GM19035 (cell line): ENCODE results near the gene TCERG1L.
"Not testable (repeated sequence)": the region's sequence is repeated elsewhere in the genome, so short reads cannot be mapped to it uniquely, and the experiment has no call there.

Experiments
- ATAC-seq: cut with Tn5 transposase; IDR thresholded peaks from one replicate; pipeline ENCODE4 v1.9.1; 2021; ENCODE audit not compliant: unreplicated experiment

The TCERG1L gene

DNA sequence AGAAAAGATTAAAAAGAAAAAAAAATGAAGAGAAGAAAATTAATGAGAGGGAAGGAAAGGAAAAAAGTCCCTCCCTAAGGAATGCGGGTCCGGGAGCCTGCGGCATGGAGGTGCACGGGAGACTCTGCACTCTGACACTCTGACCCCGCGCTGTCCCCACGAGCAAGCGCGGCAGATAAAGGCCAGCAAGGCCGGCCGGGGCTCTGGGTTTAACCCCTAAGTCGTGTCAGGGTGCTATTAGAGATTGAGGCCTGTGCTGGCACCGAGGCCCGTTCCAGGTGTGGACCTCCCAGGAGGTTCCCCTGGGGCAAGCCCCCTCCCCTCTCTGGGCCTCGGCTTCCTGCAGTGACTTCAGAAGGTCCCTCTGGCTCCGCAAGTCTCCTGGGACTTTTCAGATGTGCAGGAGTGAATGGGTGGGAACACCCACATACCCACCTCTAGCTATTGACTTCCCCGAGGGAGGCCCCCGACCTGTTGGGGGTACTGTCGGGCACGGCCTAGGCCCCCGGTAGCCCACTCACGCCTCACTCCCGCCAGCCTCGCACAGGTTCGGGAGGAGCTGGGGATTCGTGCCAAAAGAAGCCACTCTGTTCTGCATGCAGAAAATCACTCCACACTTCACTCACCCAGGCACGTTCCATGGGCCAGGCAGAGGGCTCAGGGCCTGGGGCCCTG is 164.1 kb downstream of the TCERG1L start:
- no peak for ATAC-seq

DNA sequence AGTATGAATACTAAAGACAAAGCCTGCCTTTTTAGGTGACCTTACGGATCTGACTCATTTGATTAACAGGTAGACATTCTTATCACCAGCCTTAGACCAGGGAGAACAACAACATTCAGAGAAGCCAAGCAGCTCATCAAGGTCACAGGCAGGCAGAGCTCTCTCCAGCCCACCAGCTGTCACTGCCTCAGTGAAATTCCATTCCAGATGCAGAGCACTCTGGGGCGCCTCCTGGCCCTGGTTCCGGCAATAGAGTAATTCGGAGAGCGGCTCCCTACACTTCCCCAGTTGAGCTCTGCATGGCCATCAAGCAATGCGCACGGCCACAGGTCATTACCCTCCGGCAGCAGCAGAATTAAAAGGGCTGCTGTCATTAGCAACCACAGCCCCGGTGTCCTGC is 164.7 kb downstream of the TCERG1L start:
- ATAC-seq: no peak

DNA sequence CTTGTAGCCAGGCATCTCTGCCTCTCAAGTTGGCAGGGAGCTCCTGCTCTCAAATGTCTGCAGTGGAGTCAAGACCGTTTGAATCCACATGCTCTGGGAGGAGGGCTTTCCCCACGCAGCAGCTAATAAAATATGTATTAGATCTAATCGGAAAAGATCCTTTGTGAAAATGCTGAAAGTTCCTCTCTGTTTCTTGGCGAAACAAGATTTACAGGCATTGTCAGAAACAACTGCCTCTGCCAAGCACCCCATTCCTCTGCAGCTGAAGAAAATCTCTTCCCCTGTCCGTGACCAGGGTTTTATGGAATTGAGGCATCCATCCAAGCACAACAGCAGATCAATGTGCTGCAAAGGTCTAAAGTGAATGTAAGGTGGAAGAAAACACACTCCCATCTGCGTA is 165.8 kb downstream of the TCERG1L start:
- ATAC-seq: no peak

DNA sequence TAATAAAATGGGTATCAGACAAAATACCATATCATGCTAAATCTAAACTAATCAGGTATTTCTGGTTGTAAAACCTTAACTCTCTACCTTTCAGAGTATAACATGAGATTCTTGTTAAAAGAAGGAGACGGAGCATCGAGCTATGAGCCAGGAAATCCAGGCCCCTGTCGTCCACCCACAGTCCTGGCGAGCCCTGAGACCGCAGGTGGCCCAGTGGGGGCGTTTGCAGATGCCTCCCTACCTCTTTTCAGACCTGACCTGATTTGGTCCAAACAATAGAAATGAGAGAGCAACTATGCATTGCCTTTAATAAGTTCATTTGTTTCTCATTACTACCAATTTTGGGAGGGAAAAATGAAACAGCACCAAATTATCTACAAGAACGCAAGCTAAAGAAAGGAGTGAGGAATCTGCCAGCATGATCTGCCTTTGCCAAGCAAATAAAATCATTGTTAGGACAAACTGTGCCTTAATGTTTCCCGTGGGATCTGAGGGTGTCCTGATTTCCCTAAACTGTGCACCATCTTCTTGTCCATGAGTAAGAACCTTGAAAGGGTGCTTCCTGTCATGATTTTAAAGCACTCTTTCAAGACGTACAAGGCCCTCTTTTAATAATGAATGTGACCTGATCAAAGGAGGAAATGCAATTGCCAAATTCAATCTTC is 166.7 kb downstream of the TCERG1L start:
- ATAC-seq: no peak

DNA sequence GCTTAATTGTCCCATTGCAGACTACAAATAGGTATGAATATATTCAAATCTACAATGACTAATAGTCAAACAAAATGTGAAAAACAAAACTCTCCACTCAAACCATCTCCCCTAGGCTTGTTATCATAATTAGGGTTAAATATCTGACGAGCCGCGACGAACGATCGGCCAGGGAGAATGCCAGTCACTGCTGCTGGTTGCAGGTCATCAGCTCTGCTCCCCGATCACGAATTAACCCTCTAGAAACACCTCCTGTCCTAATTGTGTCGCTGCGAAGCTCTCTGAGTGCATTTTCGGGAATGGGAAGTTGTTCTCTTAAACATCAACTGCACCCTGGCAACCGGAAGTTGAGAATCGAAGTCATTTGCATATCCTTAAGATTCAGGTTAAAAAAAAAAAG is 167.3 kb downstream of the TCERG1L start:
- ATAC-seq: no peak

DNA sequence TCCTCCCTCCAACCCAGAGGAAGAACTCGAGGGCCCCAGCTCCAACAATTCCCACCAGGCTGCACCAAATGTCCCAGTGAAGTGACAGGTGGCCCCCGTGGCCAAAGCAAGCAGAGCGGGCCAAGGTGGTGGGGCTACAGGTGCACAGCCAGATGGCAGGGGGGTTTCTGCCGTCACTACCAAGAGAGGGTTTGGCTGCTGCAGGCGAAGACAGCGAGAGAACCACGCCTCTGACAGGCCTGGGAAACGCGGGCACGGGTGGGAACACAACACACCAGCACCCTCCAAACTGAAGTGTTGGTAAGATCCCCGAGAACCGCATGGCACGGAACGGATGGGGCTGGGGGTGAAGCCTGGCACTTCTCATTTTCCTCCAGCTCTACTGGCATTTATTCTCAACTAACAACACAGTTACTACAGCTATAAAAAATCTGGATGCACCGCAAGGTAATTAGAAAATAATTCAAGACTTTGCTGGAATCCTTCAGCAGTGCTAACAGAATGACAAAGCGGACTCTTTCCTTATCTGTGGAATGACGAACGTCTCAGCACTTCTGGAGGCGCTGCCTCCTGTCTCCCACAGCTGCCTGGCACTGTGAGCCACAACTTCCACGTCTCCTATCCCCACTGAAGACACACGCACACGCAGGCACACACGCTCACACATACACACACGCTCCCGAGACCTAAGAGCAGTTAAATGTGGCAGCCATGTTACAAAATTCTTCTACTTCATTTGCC is 167.9 kb downstream of the TCERG1L start:
- no peak for ATAC-seq

DNA sequence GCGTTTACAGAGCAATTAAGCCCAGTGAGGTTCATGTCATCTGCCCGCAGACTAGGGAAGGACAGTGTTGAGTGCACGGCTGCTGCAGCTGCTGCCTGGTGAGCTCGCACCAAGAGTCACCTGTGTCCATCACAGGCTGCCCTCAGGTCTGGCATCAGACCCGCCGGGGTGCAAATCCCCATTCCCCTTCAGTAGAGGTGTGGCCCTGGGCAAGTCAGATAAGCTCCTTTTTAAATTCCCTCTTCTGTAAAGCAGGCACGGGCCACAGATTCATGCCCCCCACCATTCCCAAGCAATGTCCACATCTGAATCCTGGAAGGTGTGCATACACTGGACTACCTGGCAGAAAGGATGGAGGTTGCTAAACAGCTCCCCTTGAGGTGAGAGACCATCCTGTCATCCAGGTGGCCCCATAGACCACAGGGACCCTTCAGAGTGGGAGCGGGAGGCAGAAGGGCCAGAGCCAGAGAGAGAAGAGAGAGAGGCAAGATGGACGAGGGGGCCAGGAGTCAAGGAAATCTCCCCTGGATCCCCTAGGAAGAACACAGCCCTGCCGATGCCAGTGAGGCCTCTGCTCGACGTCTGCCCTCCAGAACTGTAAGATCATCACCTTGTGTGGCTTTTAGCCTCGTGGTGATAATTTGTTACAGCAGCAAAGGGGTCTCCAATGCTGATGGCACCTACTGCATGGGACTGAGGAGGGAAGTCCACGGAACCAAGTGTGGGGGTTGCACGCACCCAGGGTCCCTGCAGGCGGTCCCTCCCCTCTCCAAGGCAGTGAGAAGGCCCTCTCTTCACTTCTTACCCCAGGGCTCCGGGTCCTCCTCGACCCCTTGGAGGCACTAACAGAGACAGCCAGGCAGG is 168.8 kb downstream of the TCERG1L start:
- no peak for ATAC-seq

DNA sequence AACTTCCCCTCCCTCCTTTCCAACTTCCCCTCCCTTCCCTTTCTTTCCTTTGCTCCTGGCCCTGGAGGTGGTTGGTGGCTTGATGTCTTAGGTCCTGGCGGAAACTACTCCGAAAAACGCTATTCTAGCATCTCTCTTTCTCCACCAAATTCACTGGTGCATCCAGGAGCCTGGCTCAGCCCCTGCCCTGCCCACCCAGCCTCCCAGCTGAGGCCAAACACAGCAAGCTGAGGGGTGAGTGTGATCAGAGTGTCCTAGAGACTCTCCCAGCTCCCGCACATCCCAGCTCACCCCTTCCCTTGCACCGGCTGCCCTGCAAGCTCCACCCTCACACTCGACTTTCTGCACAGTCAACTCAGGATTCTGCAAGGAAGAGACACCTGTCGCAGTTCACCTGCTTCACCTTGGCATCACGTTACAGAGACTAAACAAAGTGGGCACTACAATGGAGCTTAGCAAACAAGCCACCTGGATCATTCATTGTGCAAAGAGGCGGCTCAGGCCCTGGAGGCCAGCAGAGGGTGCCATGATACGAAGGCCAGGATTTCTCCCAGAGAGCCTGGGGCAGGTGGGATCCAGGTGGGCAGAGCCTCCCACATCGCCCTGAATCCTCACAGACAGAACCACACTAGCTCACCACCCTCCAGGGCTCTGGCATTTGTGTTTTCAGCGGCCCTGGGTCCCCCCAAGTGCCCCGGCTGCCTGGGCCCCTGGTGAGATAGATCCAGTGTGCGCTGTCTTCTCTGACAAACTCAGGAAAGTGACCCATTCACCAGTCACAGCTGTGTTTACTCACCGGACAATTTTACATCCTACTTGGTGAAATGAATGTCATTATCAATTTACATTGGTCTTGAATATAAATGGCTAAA is 169.6 kb downstream of the TCERG1L start:
- ATAC-seq: no peak

DNA sequence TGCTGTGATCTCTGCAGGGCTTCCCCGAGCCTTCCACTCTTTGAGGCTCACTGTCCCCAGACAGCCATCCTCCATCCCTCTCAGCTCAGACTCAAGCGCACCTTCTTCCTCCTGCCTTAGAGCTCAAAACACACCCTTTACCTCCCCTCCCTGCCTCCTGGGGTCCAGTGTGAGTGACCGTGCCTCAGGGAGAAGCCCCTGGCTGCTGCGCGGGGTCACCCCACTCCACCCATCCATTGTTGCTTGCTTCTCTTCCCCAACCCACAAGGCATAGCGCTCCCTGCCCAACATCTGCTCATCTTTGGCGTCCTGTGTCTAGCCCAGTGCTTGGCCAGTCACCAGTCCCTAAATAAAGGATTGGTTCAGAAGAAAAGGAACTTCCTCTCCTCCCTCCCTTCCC is 170.3 kb downstream of the TCERG1L start:
- ATAC-seq: no peak

DNA sequence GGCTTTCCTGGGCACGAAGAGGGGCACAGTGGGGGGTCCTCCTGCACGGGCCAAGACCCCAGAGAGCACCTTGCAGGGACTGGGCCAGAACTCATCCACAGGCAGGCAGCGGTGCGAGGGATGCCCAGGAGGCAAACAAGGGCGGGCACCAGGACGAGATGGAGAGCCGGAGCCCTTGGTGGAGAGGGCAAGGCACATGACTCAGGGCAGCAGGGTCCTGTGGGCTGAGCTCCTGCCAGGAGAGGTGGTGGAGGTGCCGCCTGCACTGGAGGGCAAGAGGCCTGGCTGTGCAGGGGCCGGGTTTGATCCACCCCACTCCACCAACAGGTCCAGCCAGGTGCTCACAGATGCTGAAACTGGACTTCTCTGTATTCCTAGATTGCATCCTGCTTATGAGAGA is 170.9 kb downstream of the TCERG1L start:
- ATAC-seq: no peak

DNA sequence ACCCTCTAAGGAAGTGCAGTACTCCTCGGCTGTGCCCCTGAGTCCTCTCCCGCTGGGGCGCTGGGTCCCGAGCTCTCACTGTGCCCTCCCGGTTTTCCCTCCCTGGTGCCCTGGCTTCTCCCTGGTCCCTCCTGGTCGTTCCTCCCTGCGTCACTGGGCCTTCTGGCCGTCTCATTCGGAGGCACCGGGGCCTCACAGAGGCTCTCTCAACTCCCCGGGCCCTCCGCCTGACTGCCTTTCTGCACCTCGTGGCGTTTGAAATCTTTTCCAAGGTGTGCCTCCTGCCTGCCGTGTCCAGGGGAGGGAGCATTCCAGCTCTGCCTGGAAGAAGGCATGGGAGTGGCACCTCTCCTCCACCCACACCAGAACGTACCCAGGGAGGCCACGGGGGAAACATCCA is 174.3 kb downstream of the TCERG1L start:
- ATAC-seq: no peak

DNA sequence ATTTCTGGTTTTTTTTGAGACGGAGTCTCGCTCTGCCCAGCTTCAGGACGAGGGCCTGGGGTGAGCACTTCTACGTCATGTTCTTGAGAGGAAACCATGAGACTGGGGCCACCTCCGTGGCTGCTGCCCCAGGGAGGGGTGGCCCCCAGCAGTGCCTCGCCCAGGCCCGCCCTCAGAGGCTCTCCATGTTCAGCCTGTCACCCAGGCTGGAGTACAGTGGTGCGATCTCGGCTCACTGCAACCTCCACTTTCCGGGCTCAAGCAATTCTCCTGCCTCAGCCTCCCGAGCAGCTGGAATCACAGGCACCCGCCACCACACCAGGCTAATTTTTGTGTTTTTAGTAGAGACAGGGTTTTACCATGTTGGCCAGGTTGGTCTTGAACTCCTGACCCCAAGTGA is 175.2 kb downstream of the TCERG1L start:
- ATAC-seq: not testable (repeated sequence)

DNA sequence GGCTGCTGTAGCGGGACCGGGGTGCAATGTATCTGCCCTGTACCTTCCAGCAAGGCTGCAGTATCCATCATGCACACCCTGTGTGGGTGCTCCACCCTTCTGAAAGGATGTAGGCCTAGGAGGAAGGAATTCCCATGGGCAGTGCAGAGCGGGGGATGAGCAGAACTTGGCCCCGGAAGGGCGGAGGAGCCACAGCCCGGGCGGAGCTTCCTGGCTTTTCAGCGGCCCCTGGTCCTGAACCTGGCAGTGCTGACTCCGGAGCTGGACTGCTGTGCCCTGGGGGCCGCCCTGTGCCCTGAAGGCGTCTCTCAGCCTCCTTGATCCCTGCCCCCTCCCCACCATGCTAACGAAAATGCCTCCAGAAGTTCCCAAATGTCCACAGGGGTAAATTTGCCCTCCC is 175.8 kb downstream of the TCERG1L start:
- ATAC-seq: no peak

DNA sequence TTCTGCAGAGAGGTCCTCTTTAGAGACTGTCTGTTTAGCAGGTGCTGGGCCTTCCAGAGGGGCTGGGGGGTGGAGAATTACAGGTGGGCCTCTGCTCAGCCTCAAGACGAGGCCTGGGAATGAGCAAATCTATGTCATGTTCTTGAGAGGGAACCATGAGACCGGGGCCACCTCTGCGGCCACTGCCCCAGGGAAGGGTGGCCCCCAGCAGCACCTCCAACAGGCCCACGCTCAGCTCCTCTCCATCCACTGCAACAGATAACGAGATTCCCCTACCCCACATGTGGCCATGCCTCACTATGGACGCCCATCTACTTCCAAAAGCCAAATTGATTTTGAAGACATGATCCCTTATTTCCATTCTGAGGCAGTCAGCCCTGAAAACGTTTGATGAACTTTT is 176.9 kb downstream of the TCERG1L start:
- no peak for ATAC-seq

DNA sequence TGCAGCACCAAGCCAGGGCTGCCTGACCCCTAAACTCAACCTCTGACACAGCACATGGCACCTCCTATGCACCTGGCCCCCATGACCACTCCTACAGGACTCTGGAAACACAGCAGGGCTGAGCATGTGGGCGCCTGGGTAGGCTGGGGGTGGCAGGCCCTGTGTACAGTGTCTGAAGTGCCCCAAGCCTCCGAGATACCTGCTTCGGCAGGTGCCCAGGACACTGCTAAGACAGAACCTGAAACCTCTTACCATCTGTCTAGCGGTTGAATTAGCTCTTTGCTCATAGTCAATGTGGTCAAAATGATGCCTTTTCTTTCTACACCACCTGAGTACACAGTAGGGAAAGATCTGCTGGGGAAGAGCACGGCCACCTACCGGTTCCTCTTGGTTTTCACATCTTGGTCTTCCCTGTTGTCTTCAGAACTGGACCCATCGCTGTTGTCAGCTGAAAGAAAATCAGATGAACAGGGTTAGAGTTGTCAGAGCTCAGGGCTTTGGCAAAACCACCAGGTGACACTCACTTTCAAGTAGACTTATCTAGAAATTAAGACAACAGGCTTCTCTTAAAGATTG is 177.4 kb downstream of the TCERG1L start:
- ATAC-seq: no peak

DNA sequence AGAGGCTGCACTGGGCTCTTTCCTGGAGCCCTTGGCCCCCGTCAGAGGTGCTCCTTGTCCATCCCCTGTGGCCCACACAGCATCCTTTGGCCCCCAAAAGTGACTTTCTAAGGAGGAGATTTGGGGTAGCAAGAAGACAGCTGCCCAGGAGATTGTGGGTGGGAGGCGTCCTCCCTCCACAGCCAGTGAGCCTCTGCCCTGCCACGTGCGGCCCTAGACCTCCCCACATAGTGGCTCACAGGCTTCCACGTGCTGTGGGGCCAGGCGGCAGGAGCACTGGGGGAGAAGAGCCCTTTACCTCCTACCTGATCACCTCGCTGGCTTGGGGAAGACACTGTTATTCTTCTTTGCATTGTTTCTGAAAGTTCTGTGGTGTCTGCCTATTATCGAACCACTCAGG is 178.8 kb downstream of the TCERG1L start:
- no peak for ATAC-seq

DNA sequence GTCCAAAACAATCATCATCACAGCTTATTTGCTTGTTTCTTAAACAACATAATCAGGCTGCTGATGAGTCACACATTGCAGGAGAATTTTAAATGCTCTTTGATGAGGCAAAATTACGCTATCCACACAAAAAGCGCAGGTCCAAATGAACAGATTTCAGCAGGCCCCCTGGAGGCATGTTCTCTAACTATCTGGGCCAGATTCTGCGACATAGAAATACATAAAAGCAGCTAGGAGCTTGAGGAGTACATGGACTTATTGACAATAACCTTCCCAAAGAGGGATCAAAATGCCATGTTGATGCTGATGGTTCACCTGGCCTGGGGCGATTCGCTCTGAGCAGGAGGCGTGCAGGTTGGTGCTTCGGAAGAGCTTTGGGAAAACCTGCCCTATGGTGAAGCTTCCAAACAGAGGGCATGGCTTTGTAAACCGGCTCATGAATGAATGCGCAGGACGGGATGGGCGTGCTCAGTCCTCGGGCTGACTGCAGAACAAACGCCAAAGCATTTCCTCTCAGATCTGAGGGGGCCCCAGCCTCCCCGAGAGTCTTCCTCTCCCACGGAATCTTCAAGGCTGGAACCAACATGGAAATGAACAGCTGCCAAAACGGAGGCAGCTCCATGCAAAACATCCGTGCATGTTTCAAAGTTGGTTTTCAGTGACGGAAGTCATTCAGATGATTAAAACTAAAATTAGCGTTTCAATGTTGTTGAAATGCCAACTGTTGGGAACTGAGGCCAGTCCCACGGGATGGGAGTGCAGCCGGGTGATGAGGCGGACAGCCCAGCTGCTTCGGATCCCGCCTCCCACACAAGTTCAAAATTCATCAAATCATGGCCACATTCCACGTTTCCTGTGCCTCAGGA is 179.6 kb downstream of the TCERG1L start:
- no peak for ATAC-seq

DNA sequence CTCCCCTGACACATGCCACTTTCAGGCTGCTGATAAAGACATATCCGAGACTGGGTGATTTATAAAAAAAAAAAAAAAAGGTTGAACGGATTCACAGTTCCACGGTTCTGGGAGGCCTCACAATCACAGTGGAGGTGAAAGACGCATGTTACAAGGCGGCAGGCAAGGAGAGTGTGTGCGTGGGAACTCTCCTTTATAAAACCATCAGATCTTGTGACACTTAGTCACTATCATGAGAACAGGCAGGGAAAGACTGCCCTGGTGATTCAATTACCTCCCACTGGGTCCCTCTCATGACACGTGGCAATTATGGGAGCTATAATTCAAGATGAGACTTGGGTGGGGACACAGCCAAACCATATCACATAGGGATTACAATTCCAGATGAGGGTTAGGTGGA is 181.5 kb downstream of the TCERG1L start:
- ATAC-seq: no peak

DNA sequence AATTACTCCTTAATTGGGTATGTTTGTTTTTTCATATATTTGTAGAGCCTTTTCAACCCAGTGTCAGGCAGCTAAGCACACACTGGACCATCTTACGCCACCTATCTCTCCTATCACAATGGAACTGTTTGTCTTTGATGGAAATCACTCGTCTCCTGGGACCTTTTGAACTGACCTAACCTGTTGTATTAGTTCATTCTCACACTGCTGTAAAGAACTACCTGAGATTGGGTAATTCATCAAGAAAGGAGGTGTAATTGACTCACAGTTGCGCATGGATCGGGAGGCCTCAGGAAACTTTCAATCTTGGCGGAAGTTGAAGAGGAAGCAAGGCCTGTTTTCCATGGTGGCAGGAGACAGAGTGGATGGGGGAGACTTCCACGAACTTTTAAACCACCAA is 182.0 kb downstream of the TCERG1L start:
- ATAC-seq: no peak
